Activated gamma-delta T cell treated with anti-CD3 and anti-CD28 coated beads, Interleukin-2, amount 50 U/mL, for 16 hours (primary cell): Measurements from ENCODE around the gene HAPLN1.
"Not testable (repeated sequence)": the region's sequence is repeated elsewhere in the genome, so short reads cannot be mapped to it uniquely, and the experiment has no call there.

Experiments
- DNase-seq: peaks from one replicate; pipeline ENCODE4 v3.0.0-alpha.2; 2020; ENCODE audit warnings: low read depth

The HAPLN1 gene

GRCh38 chr5:83720836-83721537 is at the start of gene HAPLN1:
Gene HAPLN1 (minus strand): TSS chr5:83720855. CDS start chr5:83673523, 47,332 bp downstream.
- no peak for DNase-seq

DNA sequence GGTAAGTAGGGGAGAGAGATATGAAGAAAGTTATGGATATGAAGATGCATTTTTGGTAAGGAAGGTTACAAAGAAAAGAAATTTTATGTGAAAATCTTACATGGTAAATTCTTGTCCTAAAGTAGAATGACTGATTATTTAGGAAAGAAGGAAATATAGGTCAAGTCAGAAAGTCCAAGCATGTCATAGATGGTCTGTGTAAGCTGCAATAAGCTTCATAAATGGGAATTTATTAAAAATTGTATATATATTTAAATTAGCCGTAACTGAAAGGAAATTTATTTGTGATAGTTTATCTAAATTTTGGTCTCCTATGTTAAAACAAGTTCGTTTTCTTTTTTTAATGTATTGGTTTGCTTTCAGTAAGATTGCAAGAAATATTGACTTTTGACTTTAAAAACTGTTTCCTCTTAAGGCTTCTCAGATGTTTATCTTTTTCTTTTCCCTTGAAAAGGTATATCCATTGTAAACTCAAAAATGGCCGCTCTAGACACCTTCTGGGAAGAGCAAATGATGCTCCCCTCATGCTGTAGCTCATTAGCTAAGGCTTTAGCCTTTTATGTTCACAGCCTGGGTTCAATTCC is 46.8 kb upstream of the HAPLN1 start:
- DNase-seq = no peak

DNA sequence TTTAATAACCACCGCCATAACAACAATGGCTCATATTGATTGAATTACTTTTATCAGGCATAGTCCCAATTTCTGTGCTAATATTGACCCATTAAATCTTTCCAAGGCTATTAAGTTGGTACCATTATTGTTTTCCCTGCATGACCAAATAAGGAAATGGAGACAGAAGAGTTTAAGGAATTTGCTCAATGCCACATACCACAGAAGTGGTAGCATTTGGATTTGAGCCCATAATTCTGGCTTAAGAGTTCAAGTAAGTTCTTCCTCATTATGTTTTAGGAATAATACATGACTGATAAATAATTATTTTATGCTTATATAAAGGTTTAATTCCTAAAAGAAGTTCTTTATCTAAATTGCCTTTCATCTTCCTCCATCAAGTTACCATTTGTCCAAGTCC is 43.4 kb upstream of the HAPLN1 start:
- DNase-seq = no peak

DNA sequence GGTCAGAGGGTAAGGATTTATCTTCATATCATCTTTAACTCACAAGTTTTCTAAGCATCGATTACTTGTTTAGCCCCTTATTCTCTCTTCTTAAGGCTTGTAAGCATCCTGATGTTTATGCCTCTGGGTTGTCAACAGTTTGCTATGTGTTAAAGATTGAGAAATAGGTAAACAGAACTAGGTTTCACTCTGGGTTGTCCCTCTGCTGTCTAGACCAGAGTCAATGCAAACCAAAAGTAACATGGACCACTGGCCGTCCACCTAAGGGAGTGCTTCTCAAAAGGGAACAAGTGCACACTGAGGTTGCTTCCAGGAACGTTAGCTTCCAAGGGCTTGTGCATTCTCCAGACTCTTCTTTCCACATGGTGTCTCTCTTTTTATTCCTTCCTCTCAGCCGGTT is 39.9 kb upstream of the HAPLN1 start:
- no peak for DNase-seq

DNA sequence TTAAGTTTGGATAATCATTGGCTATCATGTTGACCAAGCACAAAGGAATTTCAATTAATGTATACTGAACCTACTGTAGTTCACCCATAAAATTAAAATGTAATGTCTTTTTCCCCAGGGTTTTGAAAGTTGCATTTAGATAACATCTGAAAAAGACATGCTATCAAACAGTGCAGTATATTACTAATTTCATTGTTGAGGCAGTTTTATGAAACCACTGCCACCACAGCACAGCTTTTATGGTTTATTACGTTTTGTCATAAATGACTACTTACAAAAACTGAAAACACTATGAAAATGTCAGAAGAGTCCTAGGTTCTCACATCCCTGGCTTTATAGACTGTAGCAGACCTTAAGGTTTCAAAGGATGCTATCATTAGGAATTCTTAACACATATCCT is 32.0 kb upstream of the HAPLN1 start:
- no peak for DNase-seq

- DNase-seq = no peak
These were observed 30.5 kb upstream of the HAPLN1 start for GRCh38 chr5:83751201-83751600.

DNA sequence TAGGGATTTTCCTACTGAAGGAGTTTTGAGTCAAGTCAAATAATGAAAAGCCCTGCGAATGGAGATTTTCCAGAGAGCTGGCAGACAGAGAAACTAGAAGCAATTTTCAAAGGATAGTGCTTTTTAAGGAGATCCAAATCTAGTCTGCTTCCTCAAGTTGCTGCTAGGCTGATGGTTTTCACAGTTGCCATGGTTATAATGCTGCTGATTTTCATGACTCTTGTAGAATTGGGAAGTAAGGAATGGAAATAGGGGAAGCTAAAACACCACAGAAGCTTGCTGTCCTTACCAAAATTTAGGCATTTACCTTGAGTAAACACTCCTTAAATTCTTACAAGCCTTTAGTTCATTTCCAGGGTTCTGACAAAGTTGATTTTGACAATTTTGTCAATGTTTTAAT is 30.1 kb upstream of the HAPLN1 start:
- DNase-seq = no peak

DNA sequence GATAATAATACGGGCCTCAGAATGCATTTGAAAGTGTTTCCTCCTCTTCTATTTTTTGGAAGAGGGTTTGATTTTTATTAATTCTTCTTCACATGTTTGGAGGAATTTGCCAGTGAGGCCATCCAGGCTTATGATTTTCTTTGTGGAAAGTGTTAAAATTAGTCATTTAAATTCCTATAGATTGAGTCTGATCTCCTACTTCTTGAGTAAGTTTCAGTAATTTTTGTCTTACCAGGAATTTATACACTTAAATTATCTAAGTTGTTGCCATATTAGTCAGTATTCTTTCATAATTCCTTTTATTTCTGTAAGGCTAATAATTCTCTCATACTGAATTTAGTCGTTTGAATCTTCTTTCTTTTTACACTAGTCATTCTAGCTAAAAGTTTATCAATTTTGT is 25.2 kb upstream of the HAPLN1 start:
- no peak for DNase-seq

- DNase-seq = no peak
These were observed 24.2 kb upstream of the HAPLN1 start for GRCh38 chr5:83744821-83745220.

DNA sequence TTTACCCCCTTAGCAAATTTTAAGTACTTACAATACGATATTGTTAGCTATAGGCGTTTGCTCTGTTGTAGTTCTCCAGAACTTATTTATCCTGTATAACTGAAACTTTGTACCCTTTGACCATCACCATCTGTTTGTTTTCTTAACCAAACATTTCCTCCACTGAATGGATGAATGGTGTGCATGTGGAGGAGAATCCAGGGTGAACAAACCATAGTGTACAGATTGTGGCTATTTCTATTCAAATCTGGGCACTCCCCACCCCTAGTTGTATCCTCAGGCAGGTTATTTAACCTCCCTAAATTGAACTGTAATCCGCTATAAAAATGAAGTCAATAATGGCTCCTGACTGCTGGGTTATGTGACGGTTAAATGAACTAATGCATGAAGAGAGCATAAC is 21.4 kb upstream of the HAPLN1 start:
- no peak for DNase-seq

DNA sequence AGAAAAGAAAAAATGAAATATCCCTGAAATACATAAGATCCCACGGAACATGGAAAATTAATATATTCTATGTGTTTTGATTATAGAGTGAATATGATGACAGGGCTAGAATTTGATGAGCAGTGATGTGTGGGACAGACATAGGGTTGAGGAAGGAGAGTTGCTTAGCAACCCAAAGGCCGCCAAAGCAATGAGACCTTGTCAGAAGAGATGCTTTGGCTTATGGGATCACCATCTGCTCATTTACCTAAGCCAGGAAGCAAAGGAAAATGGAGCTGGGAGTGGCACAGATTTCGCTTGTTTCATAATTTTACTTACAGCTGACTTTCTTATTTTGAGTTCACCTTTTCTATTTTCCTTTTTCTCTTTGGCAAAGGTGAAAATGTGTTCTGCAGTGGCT is 20.9 kb upstream of the HAPLN1 start:
- DNase-seq = no peak

DNA sequence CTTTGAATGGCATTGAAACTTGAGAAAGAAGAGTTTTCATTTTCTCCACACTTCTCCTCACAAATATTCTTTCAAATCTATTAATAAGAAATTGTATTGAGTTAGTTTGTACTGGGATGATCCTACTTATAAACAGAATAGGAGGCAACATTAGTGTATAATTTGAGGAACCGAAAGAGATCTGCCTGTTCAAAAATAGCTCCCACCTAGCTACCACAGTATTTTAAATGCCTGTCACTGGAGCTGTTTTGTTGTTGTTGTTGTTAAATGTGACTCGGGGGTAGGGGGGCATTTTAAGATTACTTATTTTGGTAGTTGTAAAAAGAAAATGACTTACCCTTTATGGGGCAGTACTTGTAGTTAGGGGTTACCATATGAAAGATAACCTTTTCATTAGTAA is 20.1 kb upstream of the HAPLN1 start:
- no peak for DNase-seq

DNA sequence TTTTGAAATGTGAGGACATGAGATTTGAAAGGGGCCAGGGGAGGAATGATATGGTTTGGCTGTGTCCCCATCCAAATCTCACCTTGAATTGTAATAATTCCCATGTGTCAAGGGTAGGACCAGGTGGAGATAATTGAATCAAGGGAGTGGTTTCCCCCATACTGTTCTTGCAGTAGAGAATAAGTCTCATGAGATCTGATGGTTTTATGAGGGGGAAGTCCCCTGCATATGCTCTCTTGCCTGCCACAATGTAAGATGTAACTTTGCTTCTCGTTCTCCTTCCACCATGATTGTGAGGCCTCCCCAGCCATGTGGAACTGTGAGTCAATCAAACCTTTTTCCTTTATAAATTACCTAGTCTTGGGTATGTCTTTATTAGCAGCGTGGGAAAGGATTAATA is 15.5 kb upstream of the HAPLN1 start:
- DNase-seq = not testable (repeated sequence)

DNA sequence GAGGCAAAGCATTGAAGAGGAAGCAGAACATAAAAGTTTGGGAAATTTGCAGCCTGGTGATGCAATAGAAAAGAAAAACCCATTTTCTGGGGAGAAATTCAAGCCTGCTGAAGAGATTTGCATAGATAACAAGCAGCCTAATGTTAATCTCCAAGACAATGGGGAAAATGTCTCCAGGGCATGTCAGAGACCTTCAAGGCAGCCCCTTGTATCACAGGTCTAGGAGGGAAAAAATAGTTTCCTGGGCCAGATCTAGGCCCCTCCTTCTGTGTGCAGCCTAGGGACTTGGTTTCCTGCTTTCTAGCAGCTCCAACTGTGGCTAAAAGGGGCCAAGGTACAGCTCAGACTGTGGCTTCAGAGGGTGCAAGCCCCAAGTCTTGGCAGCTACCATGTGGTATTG is 14.4 kb upstream of the HAPLN1 start:
- DNase-seq = not testable (repeated sequence)

DNA sequence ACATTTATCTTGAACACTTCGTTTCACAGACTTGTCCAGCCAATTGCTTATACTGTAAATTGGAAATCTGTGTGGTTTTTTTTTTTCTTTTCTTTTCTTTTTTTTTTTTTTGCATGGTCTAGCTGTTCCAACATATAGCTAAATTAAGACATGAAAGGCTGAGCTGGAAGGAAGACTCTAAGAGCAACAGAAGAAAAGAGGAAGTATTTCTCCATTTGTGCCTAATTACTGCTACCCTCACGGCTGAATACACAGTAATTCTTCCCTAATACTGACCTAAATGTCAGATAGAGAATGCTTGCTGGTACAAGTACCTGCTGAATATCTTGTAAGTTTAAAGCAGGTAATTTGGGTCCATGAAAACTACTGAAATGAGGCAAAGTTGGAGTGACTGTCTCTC is 11.0 kb upstream of the HAPLN1 start:
- no peak for DNase-seq

DNA sequence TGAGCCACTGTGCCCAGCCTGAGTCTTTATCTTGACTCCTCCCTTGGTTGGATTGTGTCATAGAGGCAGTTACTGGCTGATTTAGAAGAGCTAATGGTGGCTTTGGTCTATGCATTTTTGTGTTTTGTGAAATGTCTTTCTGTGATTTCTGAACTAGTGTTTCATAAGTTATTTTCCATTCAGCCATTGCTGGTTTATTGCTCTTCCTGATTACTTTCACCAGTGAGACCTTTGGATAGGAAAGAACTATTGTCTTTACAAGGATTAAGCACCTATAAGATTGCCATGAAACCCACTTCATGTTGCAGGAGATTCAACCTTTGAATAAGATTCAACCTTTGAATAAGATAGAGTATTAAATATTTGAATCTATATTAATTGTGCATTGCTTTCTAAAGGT is 8.7 kb upstream of the HAPLN1 start:
- DNase-seq = no peak

DNA sequence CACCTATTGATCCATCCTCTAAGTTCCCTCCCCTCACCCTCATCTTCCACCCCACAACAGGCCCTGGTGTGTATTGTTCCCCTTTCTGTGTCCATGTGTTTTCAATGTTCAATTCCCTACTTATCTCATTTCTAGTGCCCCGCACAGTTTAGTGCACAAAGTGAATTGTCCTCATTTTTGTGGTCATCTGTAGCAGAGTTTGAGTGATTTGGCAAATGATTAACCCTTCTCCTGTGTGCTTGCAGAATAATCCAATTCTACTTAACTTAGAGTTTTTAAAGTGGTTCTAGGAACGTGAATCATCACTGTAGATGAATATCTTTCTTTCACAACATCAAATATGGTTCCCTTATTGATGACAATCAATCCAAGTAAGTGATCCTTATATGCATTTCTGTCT is 6.3 kb upstream of the HAPLN1 start:
- DNase-seq = no peak

GRCh38 chr5:83724935-83725334 is 4.3 kb upstream of the HAPLN1 start:
- DNase-seq = no peak

DNA sequence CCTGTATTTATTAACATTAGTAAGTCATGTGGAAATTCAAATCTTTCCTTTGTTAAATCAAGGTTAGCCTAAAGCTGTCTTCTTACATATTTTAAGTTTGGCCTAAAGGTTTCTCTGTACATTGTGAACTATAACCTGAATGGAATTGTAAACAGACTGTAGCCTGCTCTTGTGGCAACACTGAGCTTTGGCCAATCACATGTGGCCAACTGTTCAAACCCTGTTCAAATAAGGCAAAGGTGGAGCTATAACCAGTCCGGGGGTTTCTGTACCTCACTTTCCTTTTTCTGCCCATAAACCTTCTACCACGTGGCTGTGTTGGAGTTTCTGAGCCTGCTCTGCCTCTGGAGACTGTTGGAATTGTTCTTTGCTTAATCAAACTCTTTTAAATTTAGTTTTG is 3.3 kb upstream of the HAPLN1 start:
- DNase-seq = no peak

DNA sequence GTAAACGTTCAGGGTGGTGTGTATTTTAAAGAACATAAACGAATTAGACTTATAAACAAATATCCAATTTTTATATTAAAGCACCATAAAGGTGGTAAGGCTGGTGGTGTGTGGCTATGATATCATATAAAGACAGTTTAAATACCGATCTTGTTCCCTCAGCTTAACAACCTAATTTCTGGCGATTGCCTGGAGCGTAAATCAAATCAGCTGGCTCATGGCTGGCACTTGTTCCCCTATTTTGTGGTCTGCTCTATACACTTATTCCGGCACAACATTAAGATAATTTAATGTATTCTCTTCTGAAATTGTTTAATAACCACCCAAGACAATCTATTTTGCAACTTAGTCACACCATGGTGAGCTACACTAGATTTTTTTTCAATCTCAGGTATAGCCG is 2.4 kb upstream of the HAPLN1 start:
- no peak for DNase-seq

GRCh38 chr5:83721953-83722901 is 1.6 kb upstream of the HAPLN1 start:
- DNase-seq = no peak

GRCh38 chr5:83718936-83719495 is 1.6 kb downstream of the HAPLN1 start:
- DNase-seq = no peak
